Ishikawa (cell line): ENCODE results near the gene ULK4.

Experiments
- CEBPB ChIP-seq: IDR thresholded peaks from 2 replicates; pipeline ENCODE4 v1.6.1; 2012
- CREB1 ChIP-seq: IDR thresholded peaks from 2 replicates; pipeline ENCODE4 v1.6.1; 2012; ENCODE audit warnings: low read depth
- EGR1 ChIP-seq: IDR thresholded peaks from 2 replicates; pipeline ENCODE4 v1.6.1; 2012
- EP300 ChIP-seq: IDR thresholded peaks from 2 replicates; pipeline ENCODE4 v1.6.1; 2012; ENCODE audit warnings: borderline replicate concordance
- FOXM1 ChIP-seq: IDR thresholded peaks from 2 replicates; pipeline ENCODE4 v1.6.1; 2012; ENCODE audit warnings: low read depth, borderline replicate concordance
- NFIC ChIP-seq: IDR thresholded peaks from 2 replicates; pipeline ENCODE4 v1.6.1; 2012
- RAD21 ChIP-seq: IDR thresholded peaks from 2 replicates; pipeline ENCODE4 v1.6.1; 2012; ENCODE audit warnings: low read depth
- TAF1 ChIP-seq: IDR thresholded peaks from 2 replicates; pipeline ENCODE4 v1.6.1; 2012; ENCODE audit warnings: low read depth, mild to moderate bottlenecking
- TCF12 ChIP-seq: IDR thresholded peaks from 2 replicates; pipeline ENCODE4 v1.6.1; 2012; ENCODE audit warnings: low read depth
- TEAD4 ChIP-seq: IDR thresholded peaks from 2 replicates; pipeline ENCODE4 v1.6.1; 2012
- YY1 ChIP-seq: IDR thresholded peaks from 2 replicates; pipeline ENCODE4 v1.6.1; 2012; ENCODE audit warnings: low read depth
- ZBTB7A ChIP-seq: IDR thresholded peaks from 2 replicates; pipeline ENCODE4 v1.6.1; 2012; ENCODE audit warnings: low read depth
- TF ChIP-seq, protein P1 (sequence below): IDR thresholded peaks from 2 replicates; pipeline ENCODE4 v1.6.1; 2012
- TF ChIP-seq, protein P2 (sequence below): IDR thresholded peaks from 2 replicates; pipeline ENCODE4 v1.6.1; 2012; ENCODE audit warnings: low read depth, mild to moderate bottlenecking
- TF ChIP-seq, protein P3 (sequence below): IDR thresholded peaks from 2 replicates; pipeline ENCODE4 v1.6.1; 2012

ULK4 gene

DNA sequence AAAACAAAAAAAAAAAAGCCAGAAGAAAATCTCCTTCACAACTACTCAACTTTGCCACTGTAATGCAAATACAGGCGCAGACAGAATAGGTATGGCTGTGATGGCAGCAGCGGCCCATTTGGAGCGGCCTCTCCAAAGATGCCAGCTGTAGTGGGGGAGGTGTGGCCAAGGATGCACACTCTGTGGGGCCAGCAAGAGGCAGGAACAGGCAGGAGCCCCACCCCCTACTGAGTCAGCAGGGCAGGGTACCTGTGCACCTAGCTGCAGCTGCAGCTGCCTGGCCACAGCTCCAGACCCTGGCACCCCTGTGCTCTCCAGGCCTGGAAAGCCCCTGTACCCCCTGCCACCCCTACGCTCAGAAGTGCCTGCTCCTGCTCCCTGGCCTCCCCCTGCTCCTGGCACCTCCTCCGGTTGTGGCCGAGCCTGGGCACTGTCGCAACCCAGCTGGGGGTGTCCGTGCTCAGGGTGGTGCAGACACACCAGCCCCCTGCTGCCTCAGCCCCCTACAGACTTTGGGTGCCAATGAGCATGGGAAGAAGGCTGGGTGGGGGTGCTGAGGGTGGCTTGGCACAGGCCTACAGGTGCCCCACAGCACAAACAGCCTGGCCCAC lies 312.7 kb downstream of the ULK4 start:
- TF ChIP-seq CEBPB: no peak

DNA sequence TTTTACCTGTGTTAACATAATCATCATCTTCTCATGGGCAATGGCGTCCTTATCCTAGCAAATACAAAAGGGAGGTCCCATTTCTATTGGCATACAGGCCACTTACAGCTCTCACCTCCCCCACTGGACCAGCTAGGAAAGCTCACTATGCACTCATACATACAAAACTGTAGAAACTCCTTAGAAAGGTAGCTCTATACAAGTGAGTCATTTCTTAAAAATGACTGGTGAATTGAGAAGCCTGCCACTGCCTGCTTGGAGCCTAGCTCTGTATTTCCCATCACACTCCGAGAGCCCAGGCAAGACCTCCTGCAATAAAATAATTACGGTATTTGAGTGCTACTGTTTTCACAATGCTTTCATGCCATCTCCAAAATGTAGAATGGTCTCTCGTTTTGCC lies 321.8 kb downstream of the ULK4 start:
- TF ChIP-seq CEBPB (no peak), FOXM1 (no peak), RAD21 (no peak), YY1 (no peak), NFIC (no peak), ZBTB7A (no peak), TAF1 (no peak), TEAD4 (no peak), CREB1 (no peak), TCF12 (no peak)
- TF ChIP-seq, protein P1, sequence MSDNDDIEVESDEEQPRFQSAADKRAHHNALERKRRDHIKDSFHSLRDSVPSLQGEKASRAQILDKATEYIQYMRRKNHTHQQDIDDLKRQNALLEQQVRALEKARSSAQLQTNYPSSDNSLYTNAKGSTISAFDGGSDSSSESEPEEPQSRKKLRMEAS: no peak
- TF ChIP-seq, protein P2, sequence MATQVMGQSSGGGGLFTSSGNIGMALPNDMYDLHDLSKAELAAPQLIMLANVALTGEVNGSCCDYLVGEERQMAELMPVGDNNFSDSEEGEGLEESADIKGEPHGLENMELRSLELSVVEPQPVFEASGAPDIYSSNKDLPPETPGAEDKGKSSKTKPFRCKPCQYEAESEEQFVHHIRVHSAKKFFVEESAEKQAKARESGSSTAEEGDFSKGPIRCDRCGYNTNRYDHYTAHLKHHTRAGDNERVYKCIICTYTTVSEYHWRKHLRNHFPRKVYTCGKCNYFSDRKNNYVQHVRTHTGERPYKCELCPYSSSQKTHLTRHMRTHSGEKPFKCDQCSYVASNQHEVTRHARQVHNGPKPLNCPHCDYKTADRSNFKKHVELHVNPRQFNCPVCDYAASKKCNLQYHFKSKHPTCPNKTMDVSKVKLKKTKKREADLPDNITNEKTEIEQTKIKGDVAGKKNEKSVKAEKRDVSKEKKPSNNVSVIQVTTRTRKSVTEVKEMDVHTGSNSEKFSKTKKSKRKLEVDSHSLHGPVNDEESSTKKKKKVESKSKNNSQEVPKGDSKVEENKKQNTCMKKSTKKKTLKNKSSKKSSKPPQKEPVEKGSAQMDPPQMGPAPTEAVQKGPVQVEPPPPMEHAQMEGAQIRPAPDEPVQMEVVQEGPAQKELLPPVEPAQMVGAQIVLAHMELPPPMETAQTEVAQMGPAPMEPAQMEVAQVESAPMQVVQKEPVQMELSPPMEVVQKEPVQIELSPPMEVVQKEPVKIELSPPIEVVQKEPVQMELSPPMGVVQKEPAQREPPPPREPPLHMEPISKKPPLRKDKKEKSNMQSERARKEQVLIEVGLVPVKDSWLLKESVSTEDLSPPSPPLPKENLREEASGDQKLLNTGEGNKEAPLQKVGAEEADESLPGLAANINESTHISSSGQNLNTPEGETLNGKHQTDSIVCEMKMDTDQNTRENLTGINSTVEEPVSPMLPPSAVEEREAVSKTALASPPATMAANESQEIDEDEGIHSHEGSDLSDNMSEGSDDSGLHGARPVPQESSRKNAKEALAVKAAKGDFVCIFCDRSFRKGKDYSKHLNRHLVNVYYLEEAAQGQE: no peak

DNA sequence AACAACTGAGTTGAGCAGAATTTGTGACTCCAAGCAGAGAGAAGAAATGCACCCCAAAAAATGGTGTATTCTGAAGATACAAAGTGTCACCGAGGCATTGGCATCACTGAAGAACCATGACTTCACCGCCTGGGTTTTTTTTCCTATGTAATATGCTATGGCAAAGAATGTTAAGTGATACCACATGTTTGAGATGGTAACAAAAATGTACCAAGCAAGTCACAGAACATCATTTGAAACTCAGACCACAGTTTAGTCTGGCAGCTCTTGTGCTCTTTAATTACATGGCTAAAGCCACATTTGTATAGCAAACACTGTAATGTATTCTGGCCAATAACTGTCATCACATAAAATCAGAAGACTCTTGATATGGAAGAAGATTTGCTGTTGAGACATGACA lies 323.5 kb downstream of the ULK4 start:
- TF ChIP-seq, protein P1: no peak
- no peak for TF ChIP-seq EP300
- no peak for TF ChIP-seq TAF1
- TF ChIP-seq EGR1: no peak
- no peak for TF ChIP-seq CEBPB
- TF ChIP-seq FOXM1: no peak
- TF ChIP-seq YY1: no peak
- TF ChIP-seq, protein P3, sequence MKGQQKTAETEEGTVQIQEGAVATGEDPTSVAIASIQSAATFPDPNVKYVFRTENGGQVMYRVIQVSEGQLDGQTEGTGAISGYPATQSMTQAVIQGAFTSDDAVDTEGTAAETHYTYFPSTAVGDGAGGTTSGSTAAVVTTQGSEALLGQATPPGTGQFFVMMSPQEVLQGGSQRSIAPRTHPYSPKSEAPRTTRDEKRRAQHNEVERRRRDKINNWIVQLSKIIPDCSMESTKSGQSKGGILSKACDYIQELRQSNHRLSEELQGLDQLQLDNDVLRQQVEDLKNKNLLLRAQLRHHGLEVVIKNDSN: no peak
- TF ChIP-seq ZBTB7A: no peak
- TF ChIP-seq TCF12: no peak
- TF ChIP-seq CREB1: no peak
- TF ChIP-seq NFIC: no peak
- TF ChIP-seq, protein P2: no peak
- TF ChIP-seq RAD21: no peak

DNA sequence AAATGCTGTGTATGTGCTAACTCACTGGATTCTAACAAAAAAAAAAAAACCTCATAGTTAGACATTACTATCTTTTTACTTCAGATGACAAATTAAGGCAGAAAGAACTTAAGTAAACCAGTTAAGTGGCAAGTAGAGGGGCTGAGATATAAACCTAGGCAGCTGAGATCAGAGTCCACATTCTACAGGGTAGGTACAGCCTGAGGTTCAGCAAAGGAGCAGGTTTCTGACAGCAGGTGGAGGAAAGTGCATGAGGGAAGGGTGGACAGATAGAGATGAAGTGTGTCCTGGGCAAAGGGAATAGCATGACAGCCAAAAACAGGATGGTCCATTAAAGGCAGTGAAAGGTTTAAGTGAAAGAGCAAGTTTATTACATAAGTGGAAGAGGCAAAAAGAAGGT lies 329.2 kb downstream of the ULK4 start:
- TF ChIP-seq TEAD4 (no peak), TAF1 (no peak), CEBPB (no peak), EP300 (no peak), TCF12 (no peak), NFIC (no peak), EGR1 (no peak), FOXM1 (no peak), YY1 (no peak), ZBTB7A (no peak), RAD21 (no peak), CREB1 (no peak)
- TF ChIP-seq, protein P2: no peak
- TF ChIP-seq, protein P1: no peak
- TF ChIP-seq, protein P3: no peak
